GM18526 (cell line): ENCODE measurements around the gene NCOA1.

Experiments used
- POLR2A ChIP-seq: IDR thresholded peaks from 3 replicates; pipeline ENCODE4 v1.6.1; 2011; ENCODE audit not compliant: insufficient read length; ENCODE audit errors: extremely low read depth

NCOA1 gene

GRCh38 chr2:24710806-24711205 is 219.8 kb downstream of the NCOA1 start:
- TF ChIP-seq POLR2A = no peak

- TF ChIP-seq POLR2A = no peak
These were observed 220.8 kb downstream of the NCOA1 start for GRCh38 chr2:24711865-24712264.

- no peak for TF ChIP-seq POLR2A
These were observed 221.2 kb downstream of the NCOA1 start for GRCh38 chr2:24712296-24712695.

GRCh38 chr2:24717263-24717951 is 226.4 kb downstream of the NCOA1 start:
- TF ChIP-seq POLR2A = no peak

GRCh38 chr2:24720310-24720709 is 229.3 kb downstream of the NCOA1 start:
- no peak for TF ChIP-seq POLR2A

GRCh38 chr2:24721470-24721869 is 230.4 kb downstream of the NCOA1 start:
- no peak for TF ChIP-seq POLR2A

GRCh38 chr2:24722141-24722790 is 231.2 kb downstream of the NCOA1 start:
- TF ChIP-seq POLR2A = no peak

- TF ChIP-seq POLR2A = no peak
These were observed 232.1 kb downstream of the NCOA1 start for GRCh38 chr2:24723191-24723590.

- no peak for TF ChIP-seq POLR2A
These were observed 232.6 kb downstream of the NCOA1 start for GRCh38 chr2:24723665-24724064.

- no peak for TF ChIP-seq POLR2A
These were observed 233.2 kb downstream of the NCOA1 start for GRCh38 chr2:24724111-24724775.

GRCh38 chr2:24725956-24726355 is 234.9 kb downstream of the NCOA1 start:
- no peak for TF ChIP-seq POLR2A

- no peak for TF ChIP-seq POLR2A
These were observed 239.4 kb downstream of the NCOA1 start for GRCh38 chr2:24730481-24730880.

- TF ChIP-seq POLR2A = no peak
These were observed 240.0 kb downstream of the NCOA1 start for GRCh38 chr2:24731040-24731439.

- TF ChIP-seq POLR2A = no peak
These were observed 240.9 kb downstream of the NCOA1 start for GRCh38 chr2:24731923-24732322.

GRCh38 chr2:24734741-24735140 is 243.7 kb downstream of the NCOA1 start:
- no peak for TF ChIP-seq POLR2A

- TF ChIP-seq POLR2A = no peak
These were observed 248.4 kb downstream of the NCOA1 start for GRCh38 chr2:24739354-24740025.

- no peak for TF ChIP-seq POLR2A
These were observed 249.1 kb downstream of the NCOA1 start for GRCh38 chr2:24740142-24740541.
